Thyroid gland (tissue), 4 donors: ENCODE results near the gene ZNF407.

Experiments
- POLR2A ChIP-seq, 2 donors: fragments of 450-650 bp; IDR thresholded peaks; one replicate each; pipeline ENCODE4 v1.6.1; 2017; ENCODE audit warnings: antibody characterized with exemption in 2 of 2, mild to moderate bottlenecking in 2 of 2, moderate library complexity in 1 of 2
- TF ChIP-seq, protein P1 (sequence below), 6 experiments: fragments of 200-600 bp in 3 of 6; fragments of 450-650 bp in 3 of 6; sonication (generic) in 3 of 6; IDR thresholded peaks; one replicate each; pipeline ENCODE4 v1.5.1; 2016 to 2019; ENCODE audit warnings: antibody characterized with exemption in 6 of 6, mild to moderate bottlenecking in 2 of 6, inconsistent platforms in 1 of 6, moderate library complexity in 1 of 6

DNA sequence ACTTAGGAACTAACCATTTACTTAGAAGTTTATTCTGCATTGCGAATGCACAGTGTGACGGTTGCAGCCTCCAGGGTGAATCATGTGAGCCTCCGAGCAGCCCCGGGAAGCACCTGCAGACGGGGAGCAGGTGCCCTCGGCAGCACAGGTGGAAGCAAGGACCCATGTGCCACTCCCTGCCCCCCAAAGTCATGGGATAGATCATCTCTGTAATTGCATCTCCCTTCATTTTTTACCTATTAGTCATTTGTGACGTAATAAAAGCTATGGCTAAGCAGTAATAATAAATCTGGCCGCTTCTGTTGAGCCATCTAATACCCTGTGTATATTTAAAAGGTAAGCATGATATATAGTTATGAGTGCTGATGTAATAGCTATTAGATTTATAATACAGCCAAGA, 514.1 kb downstream of the ZNF407 start:
- no peak for TF ChIP-seq POLR2A (IDR thresholded peaks at IDR 0.05)
- TF ChIP-seq, protein P1, sequence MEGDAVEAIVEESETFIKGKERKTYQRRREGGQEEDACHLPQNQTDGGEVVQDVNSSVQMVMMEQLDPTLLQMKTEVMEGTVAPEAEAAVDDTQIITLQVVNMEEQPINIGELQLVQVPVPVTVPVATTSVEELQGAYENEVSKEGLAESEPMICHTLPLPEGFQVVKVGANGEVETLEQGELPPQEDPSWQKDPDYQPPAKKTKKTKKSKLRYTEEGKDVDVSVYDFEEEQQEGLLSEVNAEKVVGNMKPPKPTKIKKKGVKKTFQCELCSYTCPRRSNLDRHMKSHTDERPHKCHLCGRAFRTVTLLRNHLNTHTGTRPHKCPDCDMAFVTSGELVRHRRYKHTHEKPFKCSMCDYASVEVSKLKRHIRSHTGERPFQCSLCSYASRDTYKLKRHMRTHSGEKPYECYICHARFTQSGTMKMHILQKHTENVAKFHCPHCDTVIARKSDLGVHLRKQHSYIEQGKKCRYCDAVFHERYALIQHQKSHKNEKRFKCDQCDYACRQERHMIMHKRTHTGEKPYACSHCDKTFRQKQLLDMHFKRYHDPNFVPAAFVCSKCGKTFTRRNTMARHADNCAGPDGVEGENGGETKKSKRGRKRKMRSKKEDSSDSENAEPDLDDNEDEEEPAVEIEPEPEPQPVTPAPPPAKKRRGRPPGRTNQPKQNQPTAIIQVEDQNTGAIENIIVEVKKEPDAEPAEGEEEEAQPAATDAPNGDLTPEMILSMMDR (IDR thresholded peaks at IDR 0.05): no peak
